Stimulated activated CD4-positive, alpha-beta T cell treated with anti-CD3 and anti-CD28 coated beads, Interleukin-1b, Interleukin-23, amount 100 ng/mL, for 48 hours (primary cell): Measurements from ENCODE around the gene DKC1.
A peak's percentile ranks its signal among the peaks of the same experiment; 100 is the strongest.
"Not testable (repeated sequence)": the region's sequence is repeated elsewhere in the genome, so short reads cannot be mapped to it uniquely, and the experiment has no call there.

Experiments used
- DNase-seq: peaks from one replicate; pipeline ENCODE4 v3.0.0-alpha.2; 2020

The DKC1 gene

DNA sequence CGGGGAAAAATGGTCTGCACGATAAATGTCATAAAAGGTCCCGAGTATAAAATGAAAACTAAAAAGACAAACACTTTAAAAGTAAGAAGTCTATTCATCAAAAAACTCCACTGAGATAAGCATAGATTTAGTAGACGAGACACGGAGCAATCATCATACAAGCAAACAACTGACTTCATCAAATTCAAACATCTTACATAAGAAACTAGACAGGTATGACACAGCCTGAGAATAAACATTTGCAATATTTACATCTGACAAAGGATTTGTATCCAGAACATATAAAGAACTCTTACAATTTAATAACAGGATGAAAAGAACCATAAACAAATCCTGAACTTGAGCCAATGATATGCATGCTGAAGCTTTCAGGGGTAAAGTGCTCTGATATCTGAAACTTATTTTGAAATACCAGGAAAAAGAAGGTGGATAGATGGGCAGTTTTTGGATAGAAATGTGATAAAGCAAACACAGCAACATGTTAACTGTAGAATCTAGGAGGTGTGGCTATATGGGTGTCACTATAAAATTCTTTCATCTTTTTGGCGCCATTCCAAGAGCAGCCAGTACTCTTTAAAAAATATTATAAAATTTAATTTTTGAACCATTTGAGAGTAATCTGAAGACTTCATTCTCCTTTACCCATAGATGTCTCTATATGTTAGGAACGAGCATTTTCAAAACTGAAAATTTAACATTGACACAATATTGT, 30.6 kb downstream of the DKC1 start:
- DNase-seq = no peak

DNA sequence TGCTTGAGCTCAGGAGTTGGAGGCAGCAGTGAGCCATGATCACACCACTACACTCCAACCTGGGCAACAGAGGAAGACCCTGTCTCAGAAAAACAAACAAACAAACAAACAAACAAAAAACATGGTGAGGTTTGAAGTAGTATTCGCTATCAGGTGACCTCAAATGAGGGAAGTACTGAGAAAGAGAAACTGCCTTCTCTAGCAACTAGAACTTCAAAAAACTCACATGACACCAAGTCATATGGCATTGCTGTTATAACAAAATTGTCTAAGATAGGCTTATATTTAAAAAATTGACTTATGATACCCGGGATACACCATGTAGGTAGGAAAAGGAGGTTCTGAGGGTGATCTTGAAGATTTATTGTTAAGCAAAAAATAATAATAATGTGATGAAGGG, 32.4 kb downstream of the DKC1 start:
- DNase-seq = no peak

DNA sequence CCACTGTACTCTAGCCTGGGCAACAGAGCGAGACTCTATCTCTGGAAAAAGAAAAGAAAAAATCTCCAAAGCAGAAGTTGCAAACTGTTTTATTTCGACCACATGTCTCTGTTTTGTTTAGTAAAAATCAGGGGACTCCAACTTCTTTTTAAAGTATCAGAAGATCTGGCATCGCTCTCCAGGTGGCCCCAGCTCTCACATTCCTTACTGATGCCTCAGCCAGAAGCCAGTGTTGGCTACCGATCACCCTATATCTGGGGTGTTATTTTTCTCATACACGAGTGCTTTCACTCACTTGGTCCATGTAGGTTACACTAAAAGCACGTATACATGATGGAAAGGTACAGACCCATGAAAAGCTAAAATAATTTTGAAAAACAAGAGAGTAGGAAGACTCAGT, 34.3 kb downstream of the DKC1 start:
- DNase-seq = no peak

DNA sequence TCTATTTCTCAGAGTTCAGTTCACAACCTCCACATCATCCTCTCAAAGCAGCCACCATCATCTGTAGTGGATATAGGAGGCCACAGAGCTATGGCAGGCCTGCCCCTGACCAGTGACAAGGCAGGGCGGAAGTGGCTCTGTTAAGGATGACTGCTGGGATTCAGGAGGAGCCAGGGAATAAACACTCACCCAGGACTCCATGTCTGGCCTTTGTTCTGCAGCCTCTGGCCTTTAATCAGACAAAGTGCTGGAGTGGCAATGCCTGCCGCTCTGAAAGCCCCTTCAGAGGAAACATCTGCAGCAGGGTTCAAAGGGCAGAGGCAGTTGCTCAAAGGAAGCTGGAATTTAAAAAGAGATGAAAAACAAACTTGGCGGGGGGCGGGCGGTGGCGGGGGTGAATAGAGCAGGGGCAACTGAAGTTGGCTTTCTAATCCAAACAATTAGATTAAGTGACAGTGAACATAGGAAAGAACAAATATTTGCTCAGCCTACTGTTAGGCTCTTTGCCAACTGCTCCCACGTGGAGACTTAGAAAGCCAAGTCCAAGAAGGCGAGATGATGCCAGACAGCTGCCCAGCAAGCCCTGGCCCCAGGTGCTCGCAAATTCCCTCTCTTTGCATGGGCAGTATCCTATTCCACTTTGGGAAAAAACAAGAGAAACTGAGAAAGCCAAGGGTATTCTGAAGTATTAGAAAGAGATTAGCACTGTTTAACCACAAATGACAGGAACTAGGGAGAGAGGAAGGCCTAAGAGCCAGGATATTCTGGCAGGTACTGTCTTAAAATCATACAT, 37.1 kb downstream of the DKC1 start:
- no peak for DNase-seq

DNA sequence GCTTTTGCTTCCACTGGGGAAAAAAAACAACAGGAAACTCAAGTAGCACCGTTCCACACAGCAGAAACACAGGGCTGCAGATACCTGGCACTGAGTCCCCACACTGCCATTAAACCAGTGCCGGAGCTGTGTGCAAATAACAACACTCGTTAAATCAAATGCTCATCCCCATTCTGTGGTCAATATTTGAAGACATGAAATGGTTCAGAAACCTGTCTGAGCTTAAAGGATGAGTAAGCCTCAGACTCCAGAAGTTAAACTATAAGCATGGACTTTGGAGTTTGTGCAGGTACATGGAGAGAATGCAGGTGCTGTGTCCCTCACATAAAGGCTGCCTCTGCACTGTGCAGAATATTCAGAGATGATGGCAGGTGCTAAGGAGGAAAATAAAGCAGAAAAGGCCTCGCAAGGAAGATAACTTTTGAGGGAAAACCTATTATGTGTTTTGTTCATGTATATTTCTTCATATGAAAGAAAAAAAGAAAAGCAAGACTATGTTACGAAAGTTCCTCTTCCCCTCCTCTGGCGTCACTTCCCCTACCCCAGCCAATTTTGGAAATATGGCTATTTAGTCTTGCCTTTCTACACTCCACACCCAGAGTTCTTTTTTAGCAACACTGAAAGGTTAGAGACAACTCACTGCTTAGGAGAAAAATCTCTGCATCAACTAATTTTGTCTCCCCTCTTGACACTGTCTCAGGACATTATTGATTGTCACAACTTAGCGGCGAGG, 38.0 kb downstream of the DKC1 start:
- DNase-seq = no peak

DNA sequence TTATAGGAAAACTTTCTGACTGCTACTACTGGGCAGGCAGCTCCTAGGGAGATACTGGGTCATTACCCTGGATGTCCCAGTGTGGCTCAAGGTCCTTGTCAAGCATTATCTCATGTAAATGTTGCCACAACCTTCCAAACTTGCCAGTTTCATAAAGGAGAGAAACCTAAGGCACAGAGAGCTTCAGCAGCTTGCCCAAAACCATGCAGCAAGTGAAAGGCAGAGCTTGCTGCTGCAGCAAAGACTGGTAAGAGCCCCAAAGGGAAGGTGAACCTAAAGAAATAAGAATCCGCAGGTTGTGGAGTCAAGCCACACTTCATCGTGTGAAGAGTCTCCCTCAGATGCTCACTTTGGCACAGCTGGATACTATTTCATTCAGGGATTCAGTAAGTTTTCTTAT, 40.3 kb downstream of the DKC1 start:
- DNase-seq = no peak

DNA sequence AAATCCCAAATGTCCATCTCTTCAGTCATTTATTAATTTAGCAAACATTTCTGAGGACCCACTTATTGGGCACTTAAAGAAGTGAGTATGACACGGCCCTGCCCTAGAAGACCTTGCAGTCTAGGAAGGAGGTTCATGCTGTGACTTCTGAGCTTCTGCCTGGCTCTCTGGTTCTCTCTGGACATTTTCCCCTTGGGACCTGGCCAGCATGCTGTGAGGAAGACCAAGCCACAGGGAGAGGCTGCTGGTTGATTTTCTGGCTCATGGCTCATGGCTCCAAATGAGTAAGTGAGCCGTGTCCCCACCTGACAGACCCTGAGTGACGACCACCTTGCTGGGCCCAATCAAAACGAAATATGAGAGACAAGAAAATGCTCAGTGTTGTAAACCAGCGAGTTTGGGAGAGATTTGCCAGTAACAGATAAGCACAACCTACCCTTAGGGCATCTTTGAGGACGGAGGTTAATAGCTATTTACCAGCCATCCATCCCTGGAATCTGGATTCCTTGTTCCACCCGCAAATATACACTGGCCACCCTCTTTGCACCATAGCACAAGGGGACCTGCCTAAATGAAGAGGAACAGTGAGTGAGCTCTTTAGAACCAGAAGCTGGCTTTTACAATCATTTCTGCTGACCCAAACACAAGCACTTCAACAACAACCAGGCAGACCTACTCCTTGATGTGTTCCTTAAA, 41.7 kb downstream of the DKC1 start:
- no peak for DNase-seq

DNA sequence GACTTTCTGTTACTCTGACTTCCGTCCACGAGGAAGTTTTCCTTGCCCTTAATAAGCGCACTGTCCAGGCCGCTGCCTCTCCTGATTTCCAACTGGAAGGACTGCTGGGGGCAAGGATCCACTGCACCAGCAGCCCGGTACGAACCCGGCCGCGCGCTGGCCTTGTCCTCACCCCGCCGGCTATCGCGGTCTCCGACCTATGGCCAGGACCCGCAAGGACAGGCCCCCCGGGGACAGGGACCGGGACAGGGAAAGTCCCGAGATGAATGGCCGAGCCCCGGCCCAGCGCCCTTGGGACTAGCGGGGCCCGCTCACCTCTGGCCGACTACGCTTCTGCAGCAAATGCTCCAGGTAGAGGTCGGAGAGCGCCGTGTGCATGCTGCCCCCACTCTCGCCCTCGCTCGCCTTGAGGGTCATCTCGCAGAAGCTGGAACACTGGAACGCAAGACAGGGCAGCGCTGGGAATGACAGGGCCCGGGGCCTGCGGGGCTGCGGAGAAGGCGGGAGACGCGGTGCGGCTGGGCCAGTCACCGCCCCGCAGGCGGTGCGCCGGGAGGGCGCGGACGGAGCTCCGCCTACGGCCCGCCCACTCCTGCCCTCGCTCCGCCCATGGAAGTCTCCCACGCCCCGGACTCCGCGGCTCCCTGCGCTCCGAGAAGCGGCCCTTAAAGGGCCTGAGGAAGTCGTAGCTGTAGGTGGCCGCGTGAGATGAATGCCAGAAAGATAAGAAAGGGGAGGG, 42.5 kb downstream of the DKC1 start, which contains the start of gene MPP1:
MPP1 (minus strand) TSS at position 529 of the 739 bp plus-strand sequence; CDS start at position 417, 112 bp downstream.
- peak; percentile 66 for DNase-seq

DNA sequence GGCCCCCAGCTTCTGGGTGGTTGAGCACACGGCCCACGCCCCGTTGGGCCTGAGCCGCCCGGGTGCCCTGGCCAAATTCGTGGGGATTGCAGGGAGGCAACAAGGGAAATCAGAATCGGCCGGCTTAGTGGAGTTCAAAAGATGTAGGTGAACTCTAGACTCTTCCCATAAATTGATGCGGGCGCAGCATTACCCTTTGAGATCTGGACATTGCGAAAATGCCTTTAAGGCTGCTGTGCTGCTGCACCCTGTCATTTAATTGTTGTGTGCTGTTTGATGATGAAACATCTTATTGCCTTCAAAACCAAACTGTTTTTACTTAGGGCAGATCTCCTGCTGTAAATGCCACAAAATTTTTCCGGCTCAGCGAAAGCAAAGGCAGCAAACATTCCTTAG, 43.0 kb downstream of the DKC1 start:
- DNase-seq = no peak

DNA sequence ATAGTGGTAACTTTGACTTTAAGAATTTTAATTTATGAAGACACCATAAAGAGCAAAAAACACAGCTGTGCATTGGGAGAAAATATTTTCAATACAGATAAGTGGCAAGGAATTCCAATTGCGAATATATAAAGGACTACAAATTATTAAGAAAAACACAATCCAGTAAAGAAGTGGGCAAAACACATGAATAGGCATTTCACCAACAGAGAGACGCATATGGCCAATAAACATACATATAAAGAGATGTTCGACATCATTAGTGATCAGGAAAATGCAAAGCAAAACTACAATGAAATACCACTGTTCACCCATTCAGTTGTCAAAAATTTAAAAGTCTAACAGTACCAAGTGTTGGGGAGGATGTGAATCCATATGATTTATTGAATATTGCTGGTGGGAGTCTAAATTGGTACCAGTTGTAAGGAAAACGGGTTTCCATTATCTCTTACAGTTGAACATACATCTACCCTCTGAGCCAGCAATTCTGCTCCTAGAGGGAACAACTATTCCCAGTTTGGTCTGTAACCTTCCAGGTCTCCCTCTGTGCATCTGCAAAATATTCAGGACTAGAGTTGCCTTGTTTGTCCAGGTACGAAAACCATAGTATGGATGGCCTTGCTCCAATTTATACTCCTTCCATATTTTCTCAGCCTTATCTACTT, 44.3 kb downstream of the DKC1 start:
- DNase-seq = no peak

DNA sequence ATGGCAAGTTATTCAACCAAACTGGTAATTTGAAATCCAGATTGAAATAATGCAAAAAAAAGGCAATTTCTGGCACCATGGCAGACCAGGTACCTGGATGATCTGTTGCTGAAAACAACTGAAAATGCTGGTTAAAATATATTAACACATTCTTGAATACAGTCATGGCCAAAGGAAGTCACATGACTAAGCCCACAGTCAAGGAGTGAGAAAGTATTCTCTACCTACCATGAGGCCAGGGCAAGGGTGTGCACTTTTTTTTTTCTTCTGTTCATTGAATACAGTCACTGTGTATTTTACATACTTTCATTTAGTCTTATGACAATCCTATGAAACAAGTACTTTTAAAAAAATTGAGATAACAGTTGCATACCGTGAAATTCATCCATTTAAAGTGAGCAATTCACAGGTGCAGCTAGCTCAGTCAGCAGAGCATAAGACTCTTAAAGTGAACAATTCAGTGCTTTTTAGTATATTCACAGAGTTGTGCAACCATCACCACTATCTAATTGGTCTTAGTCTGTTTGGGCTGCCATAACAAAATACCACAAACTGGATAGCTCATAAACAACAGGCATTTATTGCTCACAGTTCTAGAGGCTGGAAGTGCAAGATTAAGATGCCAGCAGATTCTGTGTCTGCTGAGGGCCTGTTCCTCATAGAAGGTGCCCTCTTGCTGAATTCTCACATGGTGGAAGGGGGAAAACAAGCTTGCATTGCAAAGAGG, 47.4 kb downstream of the DKC1 start:
- DNase-seq = no peak

DNA sequence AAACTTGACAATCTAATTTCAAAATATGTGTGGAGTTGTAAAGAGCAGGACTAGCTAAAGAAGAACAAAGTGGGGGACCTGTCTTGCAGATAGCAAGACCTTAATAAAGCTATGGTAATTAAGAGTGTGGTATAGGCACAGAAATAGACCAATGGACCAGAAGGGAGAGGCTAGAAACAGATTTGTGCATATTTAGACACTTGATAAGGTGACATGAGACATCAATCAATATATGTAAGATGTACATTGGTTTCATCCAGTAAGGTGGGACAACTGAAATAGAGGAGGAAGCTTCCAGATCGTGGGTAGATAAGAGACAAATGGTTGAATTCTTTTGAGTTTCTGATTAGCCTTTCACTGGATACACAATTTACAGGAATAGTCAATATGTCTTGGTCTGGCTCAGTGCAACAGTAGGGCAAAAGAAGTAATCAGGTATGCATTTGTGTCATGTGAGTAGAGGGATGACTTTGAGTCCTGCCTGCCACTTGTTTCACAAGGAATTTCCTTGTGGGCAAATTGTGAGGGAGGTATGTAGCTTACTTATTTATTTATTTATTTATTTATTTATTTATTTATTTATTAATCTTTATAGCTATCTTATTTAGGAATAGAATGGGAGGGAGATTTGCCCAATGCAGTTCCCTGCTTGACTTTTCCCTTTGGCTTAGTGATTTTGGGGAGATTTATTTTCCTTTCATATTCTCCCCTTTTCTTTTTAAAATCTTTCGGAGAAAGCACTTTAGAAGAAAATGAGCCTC, 49.9 kb downstream of the DKC1 start:
- DNase-seq = no peak

DNA sequence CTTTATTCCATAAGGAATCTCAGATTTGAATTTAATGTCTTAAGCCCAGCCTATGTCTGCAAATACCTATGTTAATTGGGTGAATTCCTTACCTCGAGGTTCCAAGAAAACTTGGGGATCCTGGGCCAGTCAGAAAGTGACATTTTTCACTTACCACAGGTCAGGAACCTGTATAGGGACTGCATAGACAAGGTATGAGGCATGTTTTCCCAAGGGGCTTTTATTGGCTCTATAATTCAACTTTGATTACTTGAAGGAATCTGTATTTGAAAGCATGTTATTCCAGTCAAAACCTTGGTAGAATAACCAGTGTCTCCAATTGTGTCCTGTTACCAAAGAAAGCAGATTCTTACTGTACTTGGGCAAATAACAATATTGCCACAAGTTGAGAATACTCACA, 51.1 kb downstream of the DKC1 start:
- no peak for DNase-seq

DNA sequence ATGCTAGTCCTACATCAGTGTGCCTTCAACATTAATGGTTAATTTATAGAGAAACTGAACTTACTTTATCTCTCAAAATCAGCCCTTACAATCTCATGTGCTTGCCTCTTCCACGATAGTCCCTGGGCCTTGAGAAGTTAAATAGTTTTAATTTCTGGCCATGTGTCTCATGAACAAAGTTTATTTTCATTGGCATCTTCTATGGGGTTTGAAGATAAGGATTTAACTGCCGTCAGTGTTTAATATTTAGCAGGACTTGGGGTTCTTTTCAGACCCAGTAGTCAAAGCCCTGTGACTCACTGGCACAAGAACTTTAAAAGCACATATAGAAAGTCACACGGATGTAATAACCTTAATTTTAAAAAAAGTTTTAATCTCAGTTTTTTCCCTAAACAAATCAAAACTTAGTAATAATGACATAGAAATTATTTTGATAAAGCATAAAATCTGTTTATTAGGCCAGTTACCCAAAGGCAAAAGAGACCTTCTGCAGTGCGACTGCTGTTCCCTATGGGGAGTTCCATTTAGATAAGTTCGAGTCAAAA, 52.7 kb downstream of the DKC1 start:
- no peak for DNase-seq

DNA sequence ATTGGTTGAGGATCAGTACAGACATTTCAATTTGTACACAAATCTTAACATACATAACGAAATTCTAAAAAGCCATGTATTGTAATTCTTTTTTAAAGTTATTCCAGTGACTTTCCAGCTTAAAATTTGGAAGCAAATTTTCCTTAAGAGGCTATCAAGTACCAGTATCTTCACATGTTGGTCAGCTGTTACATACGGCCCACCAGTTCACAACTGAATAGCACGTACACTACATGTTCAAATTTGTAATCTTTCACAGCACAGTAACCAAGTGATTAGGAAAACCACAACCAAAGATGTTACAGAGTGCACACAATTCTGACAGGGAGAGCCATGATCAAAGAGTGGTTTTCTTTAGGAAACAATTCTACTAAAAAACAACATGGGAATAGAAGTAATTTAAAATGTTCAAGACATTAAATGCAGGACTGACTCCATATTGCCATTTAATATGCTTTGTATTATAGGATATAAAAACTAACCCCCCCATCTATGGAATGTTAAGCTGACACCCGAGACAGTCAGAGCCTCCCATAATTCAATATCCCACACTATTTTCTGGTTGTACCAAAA, 53.7 kb downstream of the DKC1 start:
- not testable (repeated sequence) for DNase-seq

DNA sequence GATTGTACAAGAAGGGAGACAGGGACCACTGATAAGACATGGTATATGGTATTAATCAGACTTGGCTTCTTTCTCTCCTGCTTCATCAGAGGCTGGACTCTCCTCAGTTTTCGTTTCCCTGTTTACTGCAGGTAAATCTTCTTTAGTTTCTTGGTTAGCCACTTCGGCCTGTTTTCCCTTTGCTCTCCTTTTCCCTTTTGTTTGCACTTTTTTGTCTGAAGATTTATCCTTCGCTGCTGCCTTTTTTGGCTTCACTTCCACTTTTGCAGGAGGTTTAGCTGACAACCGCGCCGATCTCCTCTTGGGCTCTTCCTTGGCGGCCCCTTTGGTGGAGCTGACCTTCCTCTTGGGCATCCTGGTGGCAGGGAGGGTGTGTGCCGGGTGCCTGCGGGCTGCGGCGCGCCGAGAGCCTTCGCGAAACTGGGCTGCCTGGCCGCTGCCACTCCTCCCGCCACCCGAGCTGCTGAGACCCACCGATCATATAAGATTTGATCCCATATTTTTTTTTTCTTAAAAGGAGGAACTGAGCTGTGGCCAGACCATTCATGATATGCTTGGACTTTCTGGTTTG, 54.5 kb downstream of the DKC1 start:
- not testable (repeated sequence) for DNase-seq

DNA sequence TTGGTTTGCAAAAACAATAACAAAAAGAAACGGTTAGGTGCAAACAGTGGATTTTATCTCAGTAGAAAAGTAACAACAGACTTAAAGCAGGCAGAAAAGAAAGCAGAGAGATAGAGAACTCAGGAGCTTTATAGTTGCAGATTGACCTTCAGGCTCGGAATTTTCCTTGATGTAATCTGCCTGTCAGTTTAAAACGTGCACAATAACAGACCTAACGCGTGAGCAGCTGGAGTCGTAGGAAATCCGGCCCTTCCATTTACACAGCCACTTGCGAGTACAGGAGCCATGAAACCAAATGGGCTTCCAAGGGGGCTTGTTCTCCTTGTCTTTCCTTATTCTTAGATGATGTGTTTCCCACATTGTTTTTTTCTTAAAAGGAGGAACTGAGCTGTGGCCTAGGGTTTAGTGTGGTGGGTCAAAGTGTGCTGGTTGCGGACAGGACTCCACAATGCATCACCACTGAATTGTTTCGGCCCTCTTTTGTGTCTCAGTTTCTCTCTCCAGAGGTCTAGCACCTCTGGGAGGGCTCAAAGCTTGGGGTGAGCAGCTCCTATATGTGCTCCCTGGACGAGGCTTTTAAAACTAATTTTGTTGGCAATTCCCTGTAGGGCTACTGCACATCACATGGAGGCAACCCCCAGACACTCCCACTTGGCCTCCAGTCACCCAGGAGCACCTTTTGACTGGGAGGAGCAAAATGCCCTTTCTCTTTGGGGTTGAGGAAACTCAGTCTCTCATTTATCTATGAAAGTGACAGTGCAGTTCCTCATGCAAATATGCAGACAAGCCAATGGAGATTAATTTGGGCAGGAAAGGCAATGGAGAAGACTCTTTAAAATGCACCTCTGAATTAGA, 56.5 kb downstream of the DKC1 start:
- no peak for DNase-seq

DNA sequence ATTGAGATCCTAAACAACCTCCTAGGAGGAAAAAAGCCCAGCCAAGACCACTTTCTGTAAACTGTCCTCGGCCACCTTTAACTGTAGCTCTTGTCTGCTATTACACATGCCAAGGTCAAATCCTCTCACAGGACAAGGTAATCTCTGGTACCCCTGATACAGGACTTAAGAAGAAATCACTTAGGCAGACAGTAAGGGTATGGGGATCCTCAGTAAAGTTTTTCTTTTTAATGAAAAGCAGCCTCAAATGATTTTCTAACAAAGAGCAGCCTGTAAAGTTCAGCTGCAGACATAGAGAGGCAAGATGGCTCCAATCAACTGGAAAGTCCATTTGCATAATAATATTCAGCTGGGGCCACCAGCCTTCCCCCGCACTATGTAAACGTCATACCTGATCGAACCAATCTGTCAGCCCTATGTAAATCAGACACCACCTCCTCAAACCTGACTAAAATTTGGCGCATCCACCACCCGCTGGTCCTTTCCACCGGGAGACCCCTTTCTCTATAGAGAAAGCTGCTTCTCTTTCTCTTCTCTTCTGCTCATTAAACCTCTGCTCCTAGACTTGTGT, 57.2 kb downstream of the DKC1 start:
- no peak for DNase-seq
